ENCODE results near the gene COMMD8. TPM values are rescaled to one million over a fixed set of nuclear protein-coding genes. Genes with fewer than 3 reads are reported as not detected.

COMMD8 gene
- total and polyA plus RNA-seq, 10 of the 15 experiments (the other 5 are each of a cell fraction or from before 2014, with no cell fraction given), result 27.6 to 156 (median 48.4) TPM

DNA sequence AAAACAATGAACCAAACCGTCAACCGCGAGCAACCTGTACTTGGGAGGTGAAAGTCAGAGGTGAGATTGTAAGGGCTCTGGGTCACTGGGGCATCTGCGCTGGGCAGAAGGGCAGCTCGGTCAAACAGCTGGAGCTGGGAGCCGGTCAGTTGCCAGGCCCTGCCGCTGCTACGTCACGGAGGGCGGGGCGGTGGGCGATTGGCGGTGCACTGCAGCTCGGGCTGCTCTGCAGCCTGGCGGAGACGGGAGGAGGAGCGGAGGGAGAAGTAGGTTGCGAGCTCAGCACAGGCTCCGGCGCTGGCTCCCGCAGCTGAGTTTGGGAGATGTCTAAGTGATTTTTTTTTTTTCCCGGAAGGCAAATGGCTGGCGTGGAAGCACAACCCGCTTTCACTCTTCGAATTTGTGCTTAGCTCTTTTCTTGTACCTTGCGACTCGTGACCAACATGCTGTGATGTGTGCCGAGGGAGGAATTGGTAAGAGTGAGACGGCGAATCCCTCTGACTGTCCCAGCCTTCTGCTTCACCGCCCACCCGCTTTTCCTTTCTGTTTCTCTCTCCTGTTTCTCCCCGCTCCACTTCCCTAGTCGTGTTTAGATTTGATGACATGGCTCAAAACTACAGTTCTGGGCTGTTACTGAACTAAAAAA lies 21.7 kb upstream of the COMMD8 start, which contains the start of gene ATP10D (continued):
- TF ChIP-seq, protein P1, sequence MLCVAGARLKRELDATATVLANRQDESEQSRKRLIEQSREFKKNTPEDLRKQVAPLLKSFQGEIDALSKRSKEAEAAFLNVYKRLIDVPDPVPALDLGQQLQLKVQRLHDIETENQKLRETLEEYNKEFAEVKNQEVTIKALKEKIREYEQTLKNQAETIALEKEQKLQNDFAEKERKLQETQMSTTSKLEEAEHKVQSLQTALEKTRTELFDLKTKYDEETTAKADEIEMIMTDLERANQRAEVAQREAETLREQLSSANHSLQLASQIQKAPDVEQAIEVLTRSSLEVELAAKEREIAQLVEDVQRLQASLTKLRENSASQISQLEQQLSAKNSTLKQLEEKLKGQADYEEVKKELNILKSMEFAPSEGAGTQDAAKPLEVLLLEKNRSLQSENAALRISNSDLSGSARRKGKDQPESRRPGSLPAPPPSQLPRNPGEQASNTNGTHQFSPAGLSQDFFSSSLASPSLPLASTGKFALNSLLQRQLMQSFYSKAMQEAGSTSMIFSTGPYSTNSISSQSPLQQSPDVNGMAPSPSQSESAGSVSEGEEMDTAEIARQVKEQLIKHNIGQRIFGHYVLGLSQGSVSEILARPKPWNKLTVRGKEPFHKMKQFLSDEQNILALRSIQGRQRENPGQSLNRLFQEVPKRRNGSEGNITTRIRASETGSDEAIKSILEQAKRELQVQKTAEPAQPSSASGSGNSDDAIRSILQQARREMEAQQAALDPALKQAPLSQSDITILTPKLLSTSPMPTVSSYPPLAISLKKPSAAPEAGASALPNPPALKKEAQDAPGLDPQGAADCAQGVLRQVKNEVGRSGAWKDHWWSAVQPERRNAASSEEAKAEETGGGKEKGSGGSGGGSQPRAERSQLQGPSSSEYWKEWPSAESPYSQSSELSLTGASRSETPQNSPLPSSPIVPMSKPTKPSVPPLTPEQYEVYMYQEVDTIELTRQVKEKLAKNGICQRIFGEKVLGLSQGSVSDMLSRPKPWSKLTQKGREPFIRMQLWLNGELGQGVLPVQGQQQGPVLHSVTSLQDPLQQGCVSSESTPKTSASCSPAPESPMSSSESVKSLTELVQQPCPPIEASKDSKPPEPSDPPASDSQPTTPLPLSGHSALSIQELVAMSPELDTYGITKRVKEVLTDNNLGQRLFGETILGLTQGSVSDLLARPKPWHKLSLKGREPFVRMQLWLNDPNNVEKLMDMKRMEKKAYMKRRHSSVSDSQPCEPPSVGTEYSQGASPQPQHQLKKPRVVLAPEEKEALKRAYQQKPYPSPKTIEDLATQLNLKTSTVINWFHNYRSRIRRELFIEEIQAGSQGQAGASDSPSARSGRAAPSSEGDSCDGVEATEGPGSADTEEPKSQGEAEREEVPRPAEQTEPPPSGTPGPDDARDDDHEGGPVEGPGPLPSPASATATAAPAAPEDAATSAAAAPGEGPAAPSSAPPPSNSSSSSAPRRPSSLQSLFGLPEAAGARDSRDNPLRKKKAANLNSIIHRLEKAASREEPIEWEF (IDR thresholded peaks at IDR 0.05; ENCODE audit: insufficient replicate concordance, low read depth, low read length), result no peak
- TF ChIP-seq BHLHE40 (IDR thresholded peaks at IDR 0.05; ENCODE audit: borderline replicate concordance in 1 of 2, low read depth in 2 of 2, low read length in 1 of 2) (peak; percentile 56 to 81), PAX5 (IDR thresholded peaks at IDR 0.05; ENCODE audit: borderline replicate concordance, low read depth, low read length) (peak; percentile 56; the same call in 1 of the 2 replicates), ZBTB40 (IDR thresholded peaks at IDR 0.05; ENCODE audit: borderline replicate concordance) (0 out of 2 replicates have a peak, but pooled peaks have one; percentile 11), IRF4 (IDR thresholded peaks at IDR 0.05; ENCODE audit: low read depth, low read length) (no peak), MYC (IDR thresholded peaks at IDR 0.05; ENCODE audit: insufficient read depth, insufficient read length, insufficient replicate concordance, low read length, severe bottlenecking) (peak; percentile 19), HDAC2 (IDR thresholded peaks at IDR 0.05) (no peak), RELA (IDR thresholded peaks at IDR 0.05; ENCODE audit: borderline replicate concordance, partially characterized antibody) (peak; percentile 71)
